ENCODE measurements around the gene NDUFAF3.

NDUFAF3 gene

DNA sequence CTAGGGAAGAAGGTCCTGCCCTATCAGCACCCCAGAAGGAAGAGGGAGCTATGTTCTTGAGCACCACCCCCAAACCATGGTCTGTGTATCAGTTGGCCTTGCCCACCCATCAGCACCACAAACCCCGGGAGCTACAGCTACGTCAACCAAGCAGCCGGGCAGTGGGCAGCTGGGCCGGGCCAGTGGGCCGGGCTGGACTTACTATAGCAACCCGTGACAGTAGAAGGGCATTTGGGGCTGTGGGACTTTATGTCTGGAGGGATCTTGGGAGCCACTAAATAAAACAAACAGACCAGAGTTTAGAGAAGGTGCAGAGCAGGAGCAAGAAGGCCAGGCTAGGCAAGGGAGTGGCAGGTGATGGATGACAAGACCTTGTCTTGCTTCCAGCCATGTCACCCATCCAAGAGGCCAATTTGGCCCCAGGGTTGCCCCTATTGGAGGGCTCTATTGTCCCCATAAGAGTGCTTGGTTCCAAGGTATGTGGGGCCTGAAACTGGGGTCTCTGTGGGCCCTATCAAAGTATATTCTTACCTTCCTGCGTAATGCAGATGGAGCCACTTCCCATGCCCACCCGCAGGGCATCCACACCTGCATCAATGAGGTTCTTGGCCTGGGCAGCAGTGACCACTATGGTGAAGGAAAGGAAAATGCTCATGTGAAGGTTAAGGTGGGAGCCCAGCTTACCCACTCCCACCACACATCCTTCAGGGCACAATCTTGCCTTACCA lies 4.0 kb downstream of the NDUFAF3 start:
- no peak for TF ChIP-seq MAX (IDR thresholded peaks at IDR 0.05)
- no peak for TF ChIP-seq EP300 (IDR thresholded peaks at IDR 0.05; ENCODE audit: borderline replicate concordance)
- no peak for TF ChIP-seq FOXM1 (IDR thresholded peaks at IDR 0.05; ENCODE audit: borderline replicate concordance, low read depth)
- no peak for TF ChIP-seq TCF12 (IDR thresholded peaks at IDR 0.05; ENCODE audit: low read depth)
- TF ChIP-seq CREB1 (IDR thresholded peaks at IDR 0.05; ENCODE audit: low read depth) = no peak
- no peak for TF ChIP-seq CEBPB (IDR thresholded peaks at IDR 0.05)
- no peak for TF ChIP-seq USF1 (IDR thresholded peaks at IDR 0.05)
- TF ChIP-seq, protein P1, sequence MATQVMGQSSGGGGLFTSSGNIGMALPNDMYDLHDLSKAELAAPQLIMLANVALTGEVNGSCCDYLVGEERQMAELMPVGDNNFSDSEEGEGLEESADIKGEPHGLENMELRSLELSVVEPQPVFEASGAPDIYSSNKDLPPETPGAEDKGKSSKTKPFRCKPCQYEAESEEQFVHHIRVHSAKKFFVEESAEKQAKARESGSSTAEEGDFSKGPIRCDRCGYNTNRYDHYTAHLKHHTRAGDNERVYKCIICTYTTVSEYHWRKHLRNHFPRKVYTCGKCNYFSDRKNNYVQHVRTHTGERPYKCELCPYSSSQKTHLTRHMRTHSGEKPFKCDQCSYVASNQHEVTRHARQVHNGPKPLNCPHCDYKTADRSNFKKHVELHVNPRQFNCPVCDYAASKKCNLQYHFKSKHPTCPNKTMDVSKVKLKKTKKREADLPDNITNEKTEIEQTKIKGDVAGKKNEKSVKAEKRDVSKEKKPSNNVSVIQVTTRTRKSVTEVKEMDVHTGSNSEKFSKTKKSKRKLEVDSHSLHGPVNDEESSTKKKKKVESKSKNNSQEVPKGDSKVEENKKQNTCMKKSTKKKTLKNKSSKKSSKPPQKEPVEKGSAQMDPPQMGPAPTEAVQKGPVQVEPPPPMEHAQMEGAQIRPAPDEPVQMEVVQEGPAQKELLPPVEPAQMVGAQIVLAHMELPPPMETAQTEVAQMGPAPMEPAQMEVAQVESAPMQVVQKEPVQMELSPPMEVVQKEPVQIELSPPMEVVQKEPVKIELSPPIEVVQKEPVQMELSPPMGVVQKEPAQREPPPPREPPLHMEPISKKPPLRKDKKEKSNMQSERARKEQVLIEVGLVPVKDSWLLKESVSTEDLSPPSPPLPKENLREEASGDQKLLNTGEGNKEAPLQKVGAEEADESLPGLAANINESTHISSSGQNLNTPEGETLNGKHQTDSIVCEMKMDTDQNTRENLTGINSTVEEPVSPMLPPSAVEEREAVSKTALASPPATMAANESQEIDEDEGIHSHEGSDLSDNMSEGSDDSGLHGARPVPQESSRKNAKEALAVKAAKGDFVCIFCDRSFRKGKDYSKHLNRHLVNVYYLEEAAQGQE (IDR thresholded peaks at IDR 0.05; ENCODE audit: low read depth) = no peak
- TF ChIP-seq RAD21 (IDR thresholded peaks at IDR 0.05; ENCODE audit: low read depth) = no peak
- no peak for TF ChIP-seq YY1 (IDR thresholded peaks at IDR 0.05; ENCODE audit: low read depth)
- TF ChIP-seq TAF1 (IDR thresholded peaks at IDR 0.05; ENCODE audit: low read depth) = no peak
- TF ChIP-seq TEAD4 (IDR thresholded peaks at IDR 0.05) = no peak

GRCh38 chr3:49026536-49026935 lies 4.6 kb downstream of the NDUFAF3 start:
- TF ChIP-seq USF1 (IDR thresholded peaks at IDR 0.05) = no peak
- TF ChIP-seq ZBTB7A (IDR thresholded peaks at IDR 0.05; ENCODE audit: low read depth) = no peak
- TF ChIP-seq EGR1 (IDR thresholded peaks at IDR 0.05) = no peak
- TF ChIP-seq EP300 (IDR thresholded peaks at IDR 0.05; ENCODE audit: borderline replicate concordance) = no peak
- no peak for TF ChIP-seq NFIC (IDR thresholded peaks at IDR 0.05)
- TF ChIP-seq, protein P1 (IDR thresholded peaks at IDR 0.05; ENCODE audit: low read depth) = no peak
- TF ChIP-seq CREB1 (IDR thresholded peaks at IDR 0.05; ENCODE audit: low read depth) = no peak

DNA sequence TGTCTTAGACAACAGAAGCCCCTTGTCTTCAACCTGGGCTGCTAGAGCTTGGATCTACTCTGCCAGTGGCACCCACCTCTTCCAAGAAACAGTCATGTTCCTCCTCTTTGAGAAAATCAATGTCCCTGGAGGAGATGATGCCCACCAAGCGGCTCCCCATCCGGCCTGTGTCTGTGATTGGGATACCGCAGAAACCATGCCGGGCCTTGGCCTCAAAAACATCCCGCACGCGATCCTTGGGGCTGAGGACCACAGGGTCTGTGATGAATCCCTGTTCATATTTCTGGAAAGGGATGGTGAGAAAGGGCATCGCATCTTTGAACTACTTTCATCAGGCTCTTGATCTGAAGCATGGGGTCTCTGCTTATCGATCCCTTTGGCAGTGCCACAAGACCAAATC lies 5.7 kb downstream of the NDUFAF3 start:
- TF ChIP-seq CREB1 (IDR thresholded peaks at IDR 0.05; ENCODE audit: low read depth) (no peak), TEAD4 (IDR thresholded peaks at IDR 0.05) (no peak), TAF1 (IDR thresholded peaks at IDR 0.05; ENCODE audit: low read depth) (no peak), EGR1 (IDR thresholded peaks at IDR 0.05) (no peak), MAX (IDR thresholded peaks at IDR 0.05) (no peak), FOXM1 (IDR thresholded peaks at IDR 0.05; ENCODE audit: borderline replicate concordance, low read depth) (no peak), YY1 (IDR thresholded peaks at IDR 0.05; ENCODE audit: low read depth) (no peak), ZBTB7A (IDR thresholded peaks at IDR 0.05; ENCODE audit: low read depth) (no peak), CEBPB (IDR thresholded peaks at IDR 0.05) (no peak), TCF12 (IDR thresholded peaks at IDR 0.05; ENCODE audit: low read depth) (no peak), RAD21 (IDR thresholded peaks at IDR 0.05; ENCODE audit: low read depth) (no peak), NFIC (IDR thresholded peaks at IDR 0.05) (no peak), EP300 (IDR thresholded peaks at IDR 0.05; ENCODE audit: borderline replicate concordance) (no peak), USF1 (IDR thresholded peaks at IDR 0.05) (no peak)
- TF ChIP-seq, protein P1 (IDR thresholded peaks at IDR 0.05; ENCODE audit: low read depth) = no peak

DNA sequence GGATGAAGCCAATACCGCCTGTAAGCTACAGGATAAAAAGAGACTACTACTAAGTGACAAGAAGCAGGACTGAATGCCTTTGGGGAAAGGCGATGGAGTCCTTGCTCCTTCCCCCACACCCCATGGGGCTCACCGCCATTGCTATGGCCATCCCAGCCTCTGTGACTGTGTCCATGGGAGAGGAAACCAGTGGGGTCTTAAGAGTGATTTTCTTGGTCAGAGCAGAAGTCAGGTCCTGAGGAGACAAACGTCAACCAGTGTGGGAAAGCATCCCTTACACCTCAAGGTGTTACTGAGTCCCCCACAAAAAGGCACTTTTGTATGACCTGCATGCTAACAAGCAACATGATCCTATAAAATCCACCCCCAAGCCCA lies 6.4 kb downstream of the NDUFAF3 start:
- TF ChIP-seq NFIC (IDR thresholded peaks at IDR 0.05) = no peak
